ENCODE data around the gene SRP68. TPM values are rescaled to one million over a fixed set of nuclear protein-coding genes. Genes with fewer than 3 reads are reported as not detected.

Gene SRP68
- total RNA-seq, 1 experiment from 2014 or later, result 90.7 TPM

GRCh38 chr17:76053246-76054111 is 18.8 kb downstream of the SRP68 start:
- peak overlapping the region; percentile 33 for H3K27ac Mint-ChIP-seq
- H3K4me3 Mint-ChIP-seq, result no peak overlapping the region
- no peaks in the 10 kb centered on the region for H3K27me3 Mint-ChIP-seq (ENCODE audit: low read depth)
- no peak for ATAC-seq
- TF ChIP-seq ZNF317 (CRISPR knock-in tag; IDR thresholded peaks at IDR 0.05; ENCODE audit: borderline replicate concordance, low read depth) (no peak), ZNF121 (CRISPR knock-in tag; IDR thresholded peaks at IDR 0.05) (no peak), SP1 (CRISPR knock-in tag; conservative IDR thresholded peaks at IDR 0.05) (no peak), SMAD4 (CRISPR knock-in tag; IDR thresholded peaks at IDR 0.05) (no peak), ATF1 (CRISPR knock-in tag; IDR thresholded peaks at IDR 0.05) (no peak), NR2C2 (CRISPR knock-in tag; IDR thresholded peaks at IDR 0.05) (no peak), ESRRA (CRISPR knock-in tag; IDR thresholded peaks at IDR 0.05; ENCODE audit: borderline replicate concordance) (no peak), FOXJ3 (CRISPR knock-in tag; IDR thresholded peaks at IDR 0.05; ENCODE audit: borderline replicate concordance) (no peak), ZNF532 (CRISPR knock-in tag; IDR thresholded peaks at IDR 0.05; ENCODE audit: borderline replicate concordance) (no peak), USF1 (CRISPR knock-in tag; IDR thresholded peaks at IDR 0.05) (no peak), OVOL2 (CRISPR knock-in tag; IDR thresholded peaks at IDR 0.05; ENCODE audit: borderline replicate concordance) (no peak), GTF2I (CRISPR knock-in tag; conservative IDR thresholded peaks at IDR 0.05) (no peak)
- TF ChIP-seq, protein P1, sequence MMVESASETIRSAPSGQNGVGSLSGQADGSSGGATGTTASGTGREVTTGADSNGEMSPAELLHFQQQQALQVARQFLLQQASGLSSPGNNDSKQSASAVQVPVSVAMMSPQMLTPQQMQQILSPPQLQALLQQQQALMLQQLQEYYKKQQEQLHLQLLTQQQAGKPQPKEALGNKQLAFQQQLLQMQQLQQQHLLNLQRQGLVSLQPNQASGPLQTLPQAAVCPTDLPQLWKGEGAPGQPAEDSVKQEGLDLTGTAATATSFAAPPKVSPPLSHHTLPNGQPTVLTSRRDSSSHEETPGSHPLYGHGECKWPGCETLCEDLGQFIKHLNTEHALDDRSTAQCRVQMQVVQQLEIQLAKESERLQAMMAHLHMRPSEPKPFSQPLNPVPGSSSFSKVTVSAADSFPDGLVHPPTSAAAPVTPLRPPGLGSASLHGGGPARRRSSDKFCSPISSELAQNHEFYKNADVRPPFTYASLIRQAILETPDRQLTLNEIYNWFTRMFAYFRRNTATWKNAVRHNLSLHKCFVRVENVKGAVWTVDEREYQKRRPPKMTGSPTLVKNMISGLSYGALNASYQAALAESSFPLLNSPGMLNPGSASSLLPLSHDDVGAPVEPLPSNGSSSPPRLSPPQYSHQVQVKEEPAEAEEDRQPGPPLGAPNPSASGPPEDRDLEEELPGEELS (CRISPR knock-in tag; IDR thresholded peaks at IDR 0.05), result no peak
- TF ChIP-seq, protein P2, sequence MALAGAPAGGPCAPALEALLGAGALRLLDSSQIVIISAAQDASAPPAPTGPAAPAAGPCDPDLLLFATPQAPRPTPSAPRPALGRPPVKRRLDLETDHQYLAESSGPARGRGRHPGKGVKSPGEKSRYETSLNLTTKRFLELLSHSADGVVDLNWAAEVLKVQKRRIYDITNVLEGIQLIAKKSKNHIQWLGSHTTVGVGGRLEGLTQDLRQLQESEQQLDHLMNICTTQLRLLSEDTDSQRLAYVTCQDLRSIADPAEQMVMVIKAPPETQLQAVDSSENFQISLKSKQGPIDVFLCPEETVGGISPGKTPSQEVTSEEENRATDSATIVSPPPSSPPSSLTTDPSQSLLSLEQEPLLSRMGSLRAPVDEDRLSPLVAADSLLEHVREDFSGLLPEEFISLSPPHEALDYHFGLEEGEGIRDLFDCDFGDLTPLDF (CRISPR knock-in tag; IDR thresholded peaks at IDR 0.05), result no peak
- TF ChIP-seq, protein P3, sequence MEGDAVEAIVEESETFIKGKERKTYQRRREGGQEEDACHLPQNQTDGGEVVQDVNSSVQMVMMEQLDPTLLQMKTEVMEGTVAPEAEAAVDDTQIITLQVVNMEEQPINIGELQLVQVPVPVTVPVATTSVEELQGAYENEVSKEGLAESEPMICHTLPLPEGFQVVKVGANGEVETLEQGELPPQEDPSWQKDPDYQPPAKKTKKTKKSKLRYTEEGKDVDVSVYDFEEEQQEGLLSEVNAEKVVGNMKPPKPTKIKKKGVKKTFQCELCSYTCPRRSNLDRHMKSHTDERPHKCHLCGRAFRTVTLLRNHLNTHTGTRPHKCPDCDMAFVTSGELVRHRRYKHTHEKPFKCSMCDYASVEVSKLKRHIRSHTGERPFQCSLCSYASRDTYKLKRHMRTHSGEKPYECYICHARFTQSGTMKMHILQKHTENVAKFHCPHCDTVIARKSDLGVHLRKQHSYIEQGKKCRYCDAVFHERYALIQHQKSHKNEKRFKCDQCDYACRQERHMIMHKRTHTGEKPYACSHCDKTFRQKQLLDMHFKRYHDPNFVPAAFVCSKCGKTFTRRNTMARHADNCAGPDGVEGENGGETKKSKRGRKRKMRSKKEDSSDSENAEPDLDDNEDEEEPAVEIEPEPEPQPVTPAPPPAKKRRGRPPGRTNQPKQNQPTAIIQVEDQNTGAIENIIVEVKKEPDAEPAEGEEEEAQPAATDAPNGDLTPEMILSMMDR (IDR thresholded peaks at IDR 0.05), result no peak
- TF ChIP-seq, protein P4, sequence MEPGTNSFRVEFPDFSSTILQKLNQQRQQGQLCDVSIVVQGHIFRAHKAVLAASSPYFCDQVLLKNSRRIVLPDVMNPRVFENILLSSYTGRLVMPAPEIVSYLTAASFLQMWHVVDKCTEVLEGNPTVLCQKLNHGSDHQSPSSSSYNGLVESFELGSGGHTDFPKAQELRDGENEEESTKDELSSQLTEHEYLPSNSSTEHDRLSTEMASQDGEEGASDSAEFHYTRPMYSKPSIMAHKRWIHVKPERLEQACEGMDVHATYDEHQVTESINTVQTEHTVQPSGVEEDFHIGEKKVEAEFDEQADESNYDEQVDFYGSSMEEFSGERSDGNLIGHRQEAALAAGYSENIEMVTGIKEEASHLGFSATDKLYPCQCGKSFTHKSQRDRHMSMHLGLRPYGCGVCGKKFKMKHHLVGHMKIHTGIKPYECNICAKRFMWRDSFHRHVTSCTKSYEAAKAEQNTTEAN (CRISPR knock-in tag; IDR thresholded peaks at IDR 0.05), result no peak
- TF ChIP-seq, protein P5, sequence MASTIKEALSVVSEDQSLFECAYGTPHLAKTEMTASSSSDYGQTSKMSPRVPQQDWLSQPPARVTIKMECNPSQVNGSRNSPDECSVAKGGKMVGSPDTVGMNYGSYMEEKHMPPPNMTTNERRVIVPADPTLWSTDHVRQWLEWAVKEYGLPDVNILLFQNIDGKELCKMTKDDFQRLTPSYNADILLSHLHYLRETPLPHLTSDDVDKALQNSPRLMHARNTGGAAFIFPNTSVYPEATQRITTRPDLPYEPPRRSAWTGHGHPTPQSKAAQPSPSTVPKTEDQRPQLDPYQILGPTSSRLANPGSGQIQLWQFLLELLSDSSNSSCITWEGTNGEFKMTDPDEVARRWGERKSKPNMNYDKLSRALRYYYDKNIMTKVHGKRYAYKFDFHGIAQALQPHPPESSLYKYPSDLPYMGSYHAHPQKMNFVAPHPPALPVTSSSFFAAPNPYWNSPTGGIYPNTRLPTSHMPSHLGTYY (CRISPR knock-in tag; IDR thresholded peaks at IDR 0.05), result no peak
- POLR2A ChIA-PET, result interaction anchor here (0.6 kb wide), 1 partner anchor 18 kb away, joined by 3 read pairs; no protein-coding TSS in a partner anchor
- H3K4me1 Mint-ChIP-seq, result peaks cover 4% of the 10 kb centered on the region
- DNase-seq (ENCODE audit: low spot score), result no peak
- CTCF ChIA-PET, result interaction anchor here (0.7 to 2.5 kb wide), 3 partner anchors 27 to 226 kb away, joined by 3 to 16 read pairs (median 4); no protein-coding TSS in a partner anchor
- peaks cover 58% of the 10 kb centered on the region for H3K36me3 Mint-ChIP-seq
- H3K9me3 Mint-ChIP-seq, result no peaks in the 10 kb centered on the region
